ENCODE results near the gene ZNF805. TPM values are rescaled to one million over a fixed set of nuclear protein-coding genes. Genes with fewer than 3 reads are reported as not detected.

ZNF805 gene
- total and polyA plus RNA-seq, 2 of the 13 experiments (the other 11 are each of a cell fraction or from before 2014, with no cell fraction given) = 5.1 to 12.8 TPM

- TF ChIP-seq ZNF770 (CRISPR knock-in tag; IDR thresholded peaks at IDR 0.05) (no peak), FOXP1 (IDR thresholded peaks at IDR 0.05) (no peak), FOXP1 (CRISPR knock-in tag; IDR thresholded peaks at IDR 0.05) (no peak), ZNF142 (CRISPR knock-in tag; IDR thresholded peaks at IDR 0.05) (no peak), ZFAT (CRISPR knock-in tag; conservative IDR thresholded peaks at IDR 0.05) (no peak), ZNF44 (CRISPR knock-in tag; IDR thresholded peaks at IDR 0.05) (no peak), SRF (IDR thresholded peaks at IDR 0.05; ENCODE audit: low read depth, low read length) (peak; percentile 88), ZNF30 (CRISPR knock-in tag; IDR thresholded peaks at IDR 0.05) (peak; percentile 57; the same call in 1 of the 2 replicates), SIN3B (IDR thresholded peaks at IDR 0.05; ENCODE audit: low read length) (no peak), ZBTB44 (CRISPR knock-in tag; IDR thresholded peaks at IDR 0.05) (no peak), POLR2A (IDR thresholded peaks at IDR 0.05; ENCODE audit: insufficient read depth in 1 of 2, low read depth in 2 of 2, low read length in 2 of 2) (peak in 1 of 2 experiments; percentile 24; a peak in 1 of 4 replicates), HOXA9 (CRISPR knock-in tag; IDR thresholded peaks at IDR 0.05; ENCODE audit: borderline replicate concordance) (no peak), ZNF280D (CRISPR knock-in tag; IDR thresholded peaks at IDR 0.05) (0 out of 2 replicates have a peak, but pooled peaks have one; percentile 3), CBX2 (IDR thresholded peaks at IDR 0.05; ENCODE audit: low read depth, low read length) (no peak), CBX2 (CRISPR knock-in tag; IDR thresholded peaks at IDR 0.05; ENCODE audit: low read depth) (no peak)
Measured at GRCh38 chr19:57280962-57281400, 40.5 kb downstream of the ZNF805 start (continued).

Data from HepG2 (cell line).